ENCODE data around the gene KLF5.

- TF ChIP-seq CTCF (IDR thresholded peaks at IDR 0.05) (no peak), ZFX (IDR thresholded peaks at IDR 0.05; ENCODE audit: borderline replicate concordance) (no peak)
These were observed 421 bp upstream of the KLF5 start for GRCh38 chr13:73058432-73058735.

All from 22Rv1 (cell line).